GM21528 (cell line): ENCODE results near the gene MLN.

ENCODE experiments used
- ATAC-seq: cut with Tn5 transposase; IDR thresholded peaks from one replicate; pipeline ENCODE4 v1.9.1; 2021; ENCODE audit warnings: mild to moderate bottlenecking, moderate library complexity; ENCODE audit not compliant: unreplicated experiment, low FRiP score

Gene MLN, protein sequence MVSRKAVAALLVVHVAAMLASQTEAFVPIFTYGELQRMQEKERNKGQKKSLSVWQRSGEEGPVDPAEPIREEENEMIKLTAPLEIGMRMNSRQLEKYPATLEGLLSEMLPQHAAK

DNA sequence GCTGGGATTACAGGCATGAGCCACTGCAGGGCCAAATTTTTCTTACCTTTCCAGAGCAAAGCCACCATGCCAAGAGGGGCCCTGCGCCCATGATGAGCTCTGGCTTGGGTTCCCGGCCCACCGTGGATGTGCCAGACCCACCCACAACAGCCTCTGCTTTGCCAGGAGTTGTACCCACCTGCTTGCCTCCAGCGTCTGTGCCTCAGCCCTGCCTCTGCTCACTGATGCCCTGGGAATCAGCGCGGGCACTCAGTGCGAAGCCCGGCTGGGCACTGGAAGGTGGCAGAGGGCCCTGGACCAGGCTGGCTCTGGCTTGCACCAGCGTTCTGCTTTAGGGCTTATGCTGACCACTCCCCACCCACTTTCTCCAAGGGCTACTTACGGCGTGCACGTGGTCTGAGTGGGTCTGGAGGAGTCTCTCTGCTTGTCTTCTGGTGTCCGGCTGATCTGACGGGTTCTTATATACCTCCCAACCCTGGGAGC is at the start of gene MLN:
Gene MLN (minus strand): TSS at position 433 of the 483 bp plus-strand sequence. CDS start 2,840 bp downstream, outside the sequence.
- ATAC-seq, result no peak

DNA sequence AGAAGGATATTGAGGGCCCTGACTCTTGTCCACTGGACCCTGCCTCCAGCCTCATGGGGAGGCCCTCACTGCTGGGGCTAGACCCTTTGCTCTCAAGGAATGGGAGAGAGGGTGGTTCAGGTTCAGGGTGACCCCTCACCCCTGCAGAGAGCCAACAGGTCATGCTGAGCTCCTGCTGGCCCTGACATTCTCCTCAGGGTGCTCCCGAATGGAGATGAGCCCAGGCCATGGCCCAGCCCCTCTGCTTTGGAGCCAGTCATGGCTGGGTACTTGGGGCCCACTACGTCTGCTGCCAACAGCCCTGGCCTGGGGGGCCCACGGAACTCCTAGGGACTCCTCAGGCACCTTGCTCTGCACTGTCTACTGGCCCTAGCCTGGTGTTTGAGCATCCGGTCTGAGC is 49.2 kb upstream of the MLN start:
- no peak for ATAC-seq

DNA sequence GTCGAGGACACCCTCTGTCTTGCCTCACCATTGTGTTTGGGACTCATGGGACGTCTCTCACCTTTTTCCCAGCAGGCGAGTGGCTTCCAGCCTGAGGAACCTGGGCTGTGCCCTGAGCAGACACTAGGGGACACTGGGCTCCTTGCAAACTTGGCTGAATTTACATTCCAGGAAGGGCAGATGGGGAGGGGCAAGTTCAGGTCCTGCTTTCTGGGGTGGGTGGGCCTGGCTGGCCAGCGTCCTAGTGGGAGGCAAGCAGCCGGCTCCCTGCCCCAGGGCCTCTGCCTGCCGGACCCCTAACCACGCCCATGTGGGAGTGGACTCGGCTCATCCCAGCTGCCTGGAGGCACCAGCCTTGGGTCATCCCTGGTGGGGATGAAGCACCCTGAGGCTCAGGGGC is 48.2 kb upstream of the MLN start:
- ATAC-seq, result no peak

DNA sequence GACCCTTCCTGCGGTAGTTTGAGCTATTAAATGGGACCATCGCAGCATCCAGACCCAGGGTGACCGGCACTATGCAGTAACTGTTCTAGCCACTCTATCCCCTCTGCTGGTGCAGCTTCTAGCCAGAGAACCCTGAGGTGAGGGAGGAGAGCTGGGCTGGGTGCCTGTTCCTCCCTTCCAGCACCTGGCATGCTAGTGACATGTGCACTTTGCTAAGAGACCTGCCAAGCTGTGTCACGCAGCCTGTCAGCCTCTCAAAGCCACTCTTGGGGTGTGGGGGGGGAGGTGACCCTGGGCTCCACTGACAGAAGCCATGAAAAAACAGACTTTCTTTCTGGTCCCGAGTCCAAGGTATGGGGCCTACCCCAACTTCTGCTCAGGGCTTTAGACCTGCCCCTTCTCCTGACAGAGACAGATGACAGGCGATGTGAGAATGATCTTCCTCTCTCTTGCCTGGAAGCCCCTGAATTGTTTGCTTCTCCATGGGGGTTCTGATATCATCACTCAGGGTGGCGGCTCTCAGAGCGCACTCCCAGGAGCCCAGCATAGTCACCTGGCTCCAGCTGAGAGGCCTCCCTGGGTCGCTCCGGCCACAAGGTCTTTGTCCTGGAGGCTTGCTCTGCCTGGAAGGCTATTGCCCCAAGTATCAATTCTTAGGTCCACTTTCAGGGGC is 47.2 kb upstream of the MLN start:
- no peak for ATAC-seq

DNA sequence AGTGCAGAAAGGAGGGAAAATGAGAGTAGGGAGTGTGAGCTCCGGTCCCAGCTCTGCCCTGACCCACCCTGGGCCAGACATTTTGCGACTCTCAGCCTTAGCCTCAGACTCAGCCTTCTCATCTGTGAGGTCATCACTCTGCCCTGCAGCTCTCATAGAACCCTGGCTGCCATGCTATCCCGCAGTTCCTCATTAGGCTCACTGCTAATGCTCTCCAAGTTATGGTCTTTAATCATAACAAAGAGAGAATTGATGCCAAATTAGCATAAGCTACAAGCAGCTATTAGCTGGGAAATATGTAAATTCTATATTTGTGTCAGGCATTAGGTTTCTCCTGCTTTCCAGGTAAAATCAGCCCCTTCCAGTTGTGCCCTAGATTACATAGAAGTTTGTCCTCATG is 46.5 kb upstream of the MLN start:
- no peak for ATAC-seq

DNA sequence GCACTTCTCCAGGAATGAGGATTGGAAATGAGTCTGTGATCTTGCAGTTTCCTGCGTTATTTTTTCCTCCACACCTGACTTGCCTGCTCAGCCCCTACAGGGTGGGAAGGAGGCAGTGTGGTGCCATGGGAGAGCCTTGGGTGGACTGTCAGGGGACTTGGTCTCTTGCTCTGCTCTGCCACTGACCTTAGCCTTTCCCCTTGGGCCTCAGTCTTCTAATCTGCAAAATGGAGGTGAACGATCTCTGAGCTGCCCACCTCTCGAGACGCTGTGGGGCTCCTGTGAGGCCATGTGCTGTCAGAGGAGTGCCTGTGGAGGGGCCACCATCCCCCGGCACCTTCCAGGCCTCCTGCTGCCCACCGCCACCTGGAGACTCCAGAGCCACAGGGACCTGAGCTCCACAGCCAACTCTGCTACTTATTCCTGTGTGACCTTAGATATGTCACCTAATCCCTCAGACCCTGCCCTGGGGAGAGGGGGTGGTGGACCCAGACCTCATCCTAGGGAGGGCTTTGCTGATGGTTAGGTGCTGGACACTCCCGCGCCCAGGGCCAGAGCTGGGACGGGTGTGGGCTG is 45.8 kb upstream of the MLN start:
- no peak for ATAC-seq

DNA sequence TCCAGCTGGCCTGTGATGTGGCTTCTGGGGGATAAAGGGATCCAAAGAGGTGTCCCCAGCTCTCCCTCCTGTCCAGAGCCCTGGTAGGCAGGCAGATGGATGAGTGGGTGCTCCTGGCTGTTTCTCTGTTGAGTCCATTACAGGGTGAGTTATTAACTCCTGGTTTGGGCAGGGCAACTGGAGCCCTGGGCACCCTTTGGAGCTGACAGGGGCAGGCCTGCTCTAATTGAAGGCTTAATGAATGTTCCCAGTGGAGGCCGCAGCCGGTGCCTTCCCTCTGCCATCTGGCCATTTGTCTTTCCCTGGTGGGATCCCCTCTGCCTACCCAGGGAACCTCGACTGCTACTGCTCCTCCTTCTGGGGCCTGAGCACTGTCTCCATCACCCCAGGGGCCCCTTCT is 44.7 kb upstream of the MLN start:
- ATAC-seq, result no peak

DNA sequence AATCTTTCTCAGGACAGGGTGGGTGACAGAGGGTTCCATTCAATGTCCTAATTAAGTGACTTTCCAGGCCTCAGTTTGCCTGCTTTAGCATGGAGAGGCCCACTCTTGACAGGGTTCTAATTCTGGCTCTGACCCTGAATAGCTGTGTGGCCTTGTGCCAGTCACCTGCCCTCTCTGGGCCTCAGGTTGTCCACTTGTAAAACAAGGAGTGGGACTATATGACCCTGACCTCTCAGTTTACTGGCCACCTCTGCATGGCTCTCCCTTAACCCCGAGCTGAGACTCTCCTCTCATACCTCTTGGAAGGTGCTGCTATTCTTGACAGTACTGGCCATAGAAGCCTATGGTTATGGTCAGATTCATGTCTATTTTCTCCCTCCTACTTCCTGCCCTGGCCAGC is 44.1 kb upstream of the MLN start:
- ATAC-seq, result no peak

DNA sequence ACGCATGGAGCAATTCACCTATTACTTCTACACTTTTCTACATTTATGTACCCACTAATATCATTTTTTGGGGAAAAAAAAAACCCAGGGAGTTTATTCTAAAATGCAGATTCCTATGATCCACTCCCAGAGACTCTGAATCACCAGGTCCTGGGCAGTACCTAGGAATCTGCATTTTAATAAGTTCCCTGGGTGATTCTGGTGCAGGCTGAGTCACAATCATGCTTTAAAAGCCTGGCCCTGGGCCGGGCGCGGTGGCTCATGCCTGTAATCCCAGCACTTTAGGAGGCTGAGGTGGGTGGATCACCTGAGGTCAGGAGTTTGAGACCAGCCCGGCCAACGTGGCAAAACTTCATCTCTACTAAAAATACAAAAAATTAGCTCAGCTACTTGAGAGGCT is 43.3 kb upstream of the MLN start:
- ATAC-seq, result no peak

DNA sequence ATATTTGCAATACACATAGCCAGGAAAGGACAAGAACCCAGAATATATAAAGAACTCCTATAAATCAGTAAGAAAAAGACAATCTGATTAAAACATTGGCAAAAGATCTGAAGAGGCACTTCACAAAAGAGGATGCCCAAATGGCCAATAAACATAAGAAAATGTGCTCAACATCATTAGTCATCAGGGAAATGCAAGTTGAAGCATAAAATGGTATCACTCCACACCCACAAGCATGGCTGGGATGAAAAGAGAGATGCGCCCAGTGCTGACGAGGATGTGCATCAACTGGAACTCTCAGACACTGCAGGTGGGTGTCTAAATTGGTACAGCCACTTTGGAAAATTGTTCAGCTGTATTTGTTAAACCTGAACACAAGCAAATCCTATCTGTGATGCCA is 42.4 kb upstream of the MLN start:
- no peak for ATAC-seq

DNA sequence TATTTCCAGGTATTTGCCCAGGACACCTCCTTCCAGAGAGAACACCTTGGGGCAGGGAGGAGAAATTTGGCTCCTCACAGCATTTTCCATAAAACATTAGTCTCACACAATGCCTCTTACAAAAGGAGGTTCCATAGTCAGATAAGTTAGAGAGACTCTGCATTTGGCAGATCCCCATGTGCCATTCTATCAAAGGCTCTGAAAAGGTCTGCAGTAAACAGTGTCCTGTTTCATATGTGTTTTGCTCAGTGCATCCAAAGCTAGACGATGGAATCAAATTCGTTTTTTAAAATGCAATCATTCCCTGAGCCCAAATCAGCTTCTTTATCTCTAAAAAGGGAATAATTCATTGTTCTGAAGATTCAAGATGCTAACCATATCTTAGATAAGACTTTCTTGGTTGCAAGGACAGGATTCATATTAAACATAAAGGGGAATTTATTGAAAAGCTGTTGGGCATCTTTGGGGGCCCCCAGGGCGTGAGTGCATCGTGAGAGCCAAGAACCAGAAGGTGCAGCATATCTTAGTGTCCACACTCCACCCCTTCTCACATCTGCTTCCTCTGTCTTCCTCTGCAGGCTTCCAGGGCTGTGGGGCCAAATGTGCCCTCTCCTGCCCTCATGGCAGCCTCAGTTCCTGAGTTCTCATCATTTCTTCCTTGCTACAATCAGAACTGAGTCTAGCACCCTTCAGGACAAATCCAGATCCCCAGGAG is 41.4 kb upstream of the MLN start:
- ATAC-seq, result no peak

DNA sequence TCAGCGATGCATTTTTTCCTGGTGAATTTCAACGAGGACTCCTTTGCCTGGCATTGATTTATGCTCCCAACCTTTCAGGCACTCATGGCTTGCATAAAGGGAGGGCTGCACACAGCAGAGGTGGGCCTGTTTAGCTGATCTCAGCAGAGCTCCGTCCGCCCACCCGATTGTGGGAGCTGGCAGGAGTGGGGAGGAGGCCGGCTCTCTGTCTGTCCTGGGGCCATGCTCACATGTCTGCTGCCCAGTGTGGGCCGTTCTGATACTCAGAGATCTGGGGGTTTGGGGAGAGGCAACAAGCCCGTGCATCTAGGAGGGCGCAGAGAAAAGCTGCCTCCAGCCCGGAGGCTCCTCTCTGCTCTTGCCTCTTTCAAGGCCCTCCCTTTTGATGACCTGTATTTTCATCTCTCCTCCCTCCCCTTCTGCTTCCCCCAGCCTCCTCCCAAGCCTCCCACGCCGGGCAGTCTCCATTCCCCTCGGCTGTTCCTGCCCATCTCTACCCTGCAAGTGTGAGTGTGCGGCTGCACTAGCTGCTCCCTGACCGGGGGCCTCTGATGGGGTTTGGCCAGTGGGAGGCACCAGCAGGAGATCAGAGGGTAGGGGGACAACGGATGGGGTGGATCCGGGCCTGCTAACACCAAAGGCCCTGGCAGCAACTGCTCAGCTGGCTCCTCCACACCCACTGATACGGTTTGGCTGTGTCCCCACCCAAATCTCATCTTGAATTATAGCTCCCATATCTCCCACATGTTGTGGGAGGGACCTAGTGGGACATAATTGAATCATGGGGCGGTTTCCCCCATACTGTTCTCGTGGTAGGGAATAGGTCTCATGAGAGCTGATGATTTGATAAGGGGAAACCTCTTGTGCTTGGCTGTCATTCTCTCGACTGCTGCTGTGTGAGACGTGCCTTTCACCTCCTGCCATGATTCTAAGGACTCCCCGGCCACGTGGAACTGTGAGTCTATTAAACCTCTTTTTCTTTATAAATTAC is 39.6 kb upstream of the MLN start:
- ATAC-seq, result no peak

DNA sequence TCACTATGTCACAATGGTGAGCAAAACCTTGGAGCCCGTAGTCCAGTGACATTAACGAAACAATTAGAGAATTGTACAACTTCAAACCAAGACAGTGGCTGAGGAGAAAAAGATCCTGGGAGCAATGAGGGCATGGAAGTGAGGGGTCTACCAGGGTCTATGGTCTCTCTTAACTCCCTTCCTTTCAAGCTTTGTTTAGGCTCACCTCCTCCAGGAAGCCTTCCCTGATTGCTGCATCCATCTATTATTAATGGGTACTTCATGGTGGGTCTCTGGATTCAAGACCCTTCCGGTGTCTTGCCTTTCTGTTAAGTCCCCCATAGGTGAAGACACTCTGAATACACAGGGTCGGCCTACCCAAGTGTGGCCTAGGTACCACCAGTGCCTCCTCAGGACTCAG is 38.1 kb upstream of the MLN start:
- no peak for ATAC-seq

DNA sequence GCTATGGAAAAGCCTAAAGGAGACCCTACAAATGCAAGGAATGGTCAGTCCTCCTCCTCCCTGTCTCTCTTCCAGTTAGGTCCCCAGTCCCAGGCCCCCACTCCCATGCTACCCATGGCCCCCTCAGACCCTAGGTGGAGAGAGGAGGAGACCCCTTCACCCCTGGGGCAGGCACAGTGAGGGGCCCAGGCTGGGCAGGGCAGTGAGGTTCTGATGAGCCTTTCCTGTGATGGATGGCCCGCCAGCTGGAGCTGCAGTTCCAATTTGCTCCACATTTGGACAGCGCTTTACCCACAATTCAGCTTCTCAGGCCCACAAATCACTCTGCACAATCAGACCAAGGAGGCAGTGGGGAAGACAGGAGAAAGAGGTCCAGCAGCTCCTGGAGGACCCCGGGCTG is 37.3 kb upstream of the MLN start:
- ATAC-seq, result no peak

DNA sequence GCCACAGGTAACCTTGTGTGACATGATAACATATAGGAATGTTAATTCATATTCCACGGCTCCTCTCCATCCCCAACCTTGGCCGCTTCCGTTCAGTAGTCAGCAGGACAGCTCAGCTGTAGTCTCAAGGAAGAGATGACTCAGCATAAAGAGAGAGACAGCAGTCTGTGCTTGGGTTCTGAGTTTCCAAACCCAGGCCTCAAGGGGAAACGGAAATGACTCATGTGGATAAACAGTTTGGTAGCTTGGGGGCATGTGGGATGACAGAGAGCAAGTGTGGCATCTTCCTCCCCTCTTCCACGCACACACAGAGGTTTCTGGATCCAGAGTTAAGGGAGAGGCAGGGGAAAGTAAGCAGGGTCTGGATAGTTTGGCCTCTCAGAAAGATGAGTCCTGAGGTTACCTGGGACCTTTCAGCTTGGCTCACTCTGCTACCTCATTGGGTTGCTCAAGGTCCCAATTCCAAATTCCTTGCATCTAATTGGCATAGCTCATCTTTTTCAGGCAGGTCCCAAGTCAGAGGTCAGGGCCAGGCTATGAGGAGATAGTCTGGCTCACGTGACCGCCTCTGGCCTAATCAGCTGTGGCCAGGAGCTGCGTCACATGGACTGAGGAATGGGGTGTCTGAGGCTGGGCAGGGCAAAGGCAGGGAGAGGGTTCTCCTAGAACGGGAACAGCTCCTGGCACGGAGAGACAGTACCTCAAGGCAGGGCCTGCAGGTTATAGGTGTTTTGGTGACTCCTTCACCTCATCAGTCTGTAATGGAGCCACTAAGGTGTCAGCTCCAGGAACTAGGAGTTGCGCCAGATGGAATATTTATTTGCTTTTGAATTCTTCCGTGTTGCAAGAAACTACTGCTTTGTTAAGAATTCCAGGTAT is 36.5 kb upstream of the MLN start:
- no peak for ATAC-seq

DNA sequence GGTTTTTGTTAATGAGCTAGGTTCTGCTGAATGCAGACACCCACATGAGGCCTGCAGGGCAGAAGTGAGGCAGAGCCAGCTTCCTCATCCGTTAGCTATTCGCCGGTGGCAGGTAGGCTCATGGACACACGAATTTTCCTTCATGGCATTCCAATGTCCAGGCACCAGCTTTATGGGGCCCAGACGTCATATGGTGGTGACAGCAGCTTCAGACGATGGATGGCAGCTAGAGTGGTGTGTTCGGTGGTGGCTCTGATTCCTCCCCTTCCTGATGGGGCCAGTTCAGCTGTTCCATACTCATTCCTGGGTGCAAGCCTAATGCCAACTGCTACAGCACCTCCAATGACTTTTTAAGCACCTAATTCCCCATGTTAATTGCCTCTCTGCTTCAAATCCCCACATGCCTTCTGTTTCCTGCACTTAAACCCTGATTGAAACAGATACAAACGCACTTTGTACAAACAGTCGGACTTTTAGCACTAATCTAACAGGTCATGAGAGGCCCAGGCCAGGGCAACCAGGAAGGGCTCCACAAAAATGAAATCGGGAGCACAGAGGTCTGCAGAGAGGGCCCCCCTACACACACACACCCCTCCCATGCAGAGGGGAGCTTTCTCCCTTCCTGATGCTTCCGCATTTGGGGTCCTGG is 35.7 kb upstream of the MLN start:
- ATAC-seq, result no peak

DNA sequence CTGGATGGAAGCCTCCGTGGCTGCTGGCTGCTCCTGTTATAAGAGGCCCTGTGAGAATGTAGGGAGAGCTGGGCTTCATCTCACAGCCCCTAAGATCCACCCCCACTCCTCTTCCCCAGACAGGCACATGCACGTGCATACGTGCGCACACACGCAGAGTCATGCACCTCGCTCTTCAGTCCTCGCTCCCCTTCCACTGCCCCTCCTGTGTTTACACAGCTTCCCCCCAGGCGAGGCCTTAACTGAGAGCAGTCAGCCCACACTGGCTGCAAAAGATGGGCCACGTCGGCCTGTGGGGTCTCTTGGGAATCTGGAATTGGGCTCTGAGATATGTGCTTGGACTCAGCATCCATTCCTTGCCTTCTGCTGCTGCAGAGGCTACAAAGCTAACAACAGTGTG is 35.2 kb upstream of the MLN start:
- no peak for ATAC-seq

DNA sequence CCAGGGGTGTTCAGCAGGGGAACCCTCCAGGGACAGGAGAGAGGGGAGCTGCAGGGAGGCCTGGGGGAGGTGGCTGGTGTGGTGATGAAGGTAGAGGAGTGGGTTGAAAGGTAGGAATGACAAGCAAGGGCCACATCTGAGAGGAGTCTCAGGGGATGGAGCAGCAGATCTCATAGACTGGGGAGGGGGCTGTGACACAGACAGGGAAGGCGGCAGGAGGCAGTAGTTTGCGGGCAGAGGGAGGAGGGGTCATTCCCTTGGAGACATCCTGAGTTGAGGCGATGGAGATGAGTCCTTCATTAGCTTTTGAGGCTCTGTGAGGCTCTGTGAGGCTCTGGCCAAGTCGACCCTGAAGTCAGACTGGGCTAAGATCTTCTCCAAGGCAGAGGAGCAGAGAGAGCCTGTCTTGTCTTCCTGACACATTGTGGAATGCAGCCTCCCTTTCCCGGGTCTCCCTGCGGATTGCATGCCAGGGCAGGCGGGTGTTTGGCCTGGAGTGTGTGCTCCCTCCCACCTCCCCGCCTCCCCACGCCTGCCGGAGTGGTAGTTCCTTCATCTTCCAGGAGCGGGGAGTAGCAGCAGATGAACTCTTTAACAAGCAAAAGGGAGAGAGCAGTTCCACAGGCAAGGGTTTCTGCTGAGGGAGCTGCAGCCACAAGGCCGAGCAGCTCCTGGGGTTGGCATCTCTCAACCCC is 34.3 kb upstream of the MLN start:
- no peak for ATAC-seq
